ENCODE measurements around the gene GPR21. TPM values are rescaled to one million over a fixed set of nuclear protein-coding genes. Genes with fewer than 3 reads are reported as not detected.

The GPR21 gene
- total RNA-seq, 1 donor from 2014 or later, result not detected

- no peak overlapping the region for H3K4me3 ChIP-seq (ENCODE audit: low read depth, low read length)
- DNase-seq (ENCODE audit: low read depth), result no peak
- no peak for TF ChIP-seq CTCF (conservative IDR thresholded peaks at IDR 0.05; ENCODE audit: low read depth, low read length)
These were observed 4.5 kb upstream of the GPR21 start for GRCh38 chr9:123028973-123029372.

GRCh38 chr9:123031963-123032362 is 1.5 kb upstream of the GPR21 start:
- DNase-seq (ENCODE audit: low read depth), result no peak
- H3K4me3 ChIP-seq (ENCODE audit: low read depth, low read length), result no peak overlapping the region
- no peak for TF ChIP-seq CTCF (conservative IDR thresholded peaks at IDR 0.05; ENCODE audit: low read depth, low read length)

GRCh38 chr9:123033864-123034601 is 566 bp downstream of the GPR21 start:
- no peak for DNase-seq (ENCODE audit: low read depth)
- no peak for TF ChIP-seq CTCF (conservative IDR thresholded peaks at IDR 0.05; ENCODE audit: low read depth, low read length)
- H3K4me3 ChIP-seq (ENCODE audit: low read depth, low read length), result no peak overlapping the region

- no peak overlapping the region for H3K4me3 ChIP-seq (ENCODE audit: low read depth, low read length)
- DNase-seq (ENCODE audit: low read depth), result no peak
- TF ChIP-seq CTCF (conservative IDR thresholded peaks at IDR 0.05; ENCODE audit: low read depth, low read length), result no peak
These were observed 1.5 kb downstream of the GPR21 start for GRCh38 chr9:123034881-123035510.

GRCh38 chr9:123035791-123036190 is 2.3 kb downstream of the GPR21 start:
- DNase-seq (ENCODE audit: low read depth), result no peak
- H3K4me3 ChIP-seq (ENCODE audit: low read depth, low read length), result no peak overlapping the region
- TF ChIP-seq CTCF (conservative IDR thresholded peaks at IDR 0.05; ENCODE audit: low read depth, low read length), result no peak

GRCh38 chr9:123036893-123037545 is 3.6 kb downstream of the GPR21 start:
- no peak for DNase-seq (ENCODE audit: low read depth)
- no peak overlapping the region for H3K4me3 ChIP-seq (ENCODE audit: low read depth, low read length)
- no peak for TF ChIP-seq CTCF (conservative IDR thresholded peaks at IDR 0.05; ENCODE audit: low read depth, low read length)

All from epithelial cell of proximal tubule (primary cell).